Activated CD8-positive, alpha-beta T cell treated with anti-CD3 and anti-CD28 coated beads for 36 hours (primary cell): Measurements from ENCODE around the gene PRR20C. TPM values are rescaled to one million over a fixed set of nuclear protein-coding genes. Genes with fewer than 3 reads are reported as not detected.
"Not testable (repeated sequence)": the region's sequence is repeated elsewhere in the genome, so short reads cannot be mapped to it uniquely, and the experiment has no call there.

Experiments used
- ATAC-seq: fragments of 200-7000 bp; cut with Tn5 transposase; one replicate; pipeline ENCODE4 v1.10.0; 2021; ENCODE audit warnings: mild to moderate bottlenecking, moderate library complexity
- CTCF ChIA-PET: fragments of 350-600 bp; sonication (Branson Sonifier 250); formaldehyde crosslinking; loops from one replicate; lab custom pipeline; 2021; ENCODE audit warnings: antibody characterized with exemption; lab: Charles Lee
- POLR2A ChIA-PET: fragments of 350-600 bp; sonication (Branson Sonifier 250); formaldehyde crosslinking; loops from one replicate; lab custom pipeline; 2021; ENCODE audit warnings: antibody characterized with exemption; lab: Charles Lee
- DNase-seq: peaks from one replicate; pipeline ENCODE4 v3.0.0-alpha.2; 2020
- H3K27ac Mint-ChIP-seq: one replicate; pipeline ENCODE4 v1.8.0; 2021; ENCODE audit warnings: mild to moderate bottlenecking, mixed read lengths
- H3K27me3 Mint-ChIP-seq: one replicate; pipeline ENCODE4 v1.8.0; 2021; ENCODE audit warnings: mixed read lengths
- H3K36me3 Mint-ChIP-seq: one replicate; pipeline ENCODE4 v1.8.0; 2021; ENCODE audit warnings: low read depth, mixed read lengths
- H3K4me1 Mint-ChIP-seq: one replicate; pipeline ENCODE4 v1.8.0; 2021; ENCODE audit warnings: low read depth, mixed read lengths
- H3K4me3 Mint-ChIP-seq: one replicate; pipeline ENCODE4 v1.8.0; 2021; ENCODE audit warnings: mild to moderate bottlenecking, moderate library complexity, mixed read lengths
- H3K9me3 Mint-ChIP-seq: one replicate; pipeline ENCODE4 v1.8.0; 2021; ENCODE audit warnings: mixed read lengths
- intact Hi-C: fragments of 100-400 bp; cut with micrococcal nuclease; formaldehyde crosslinking; loops from one replicate; pipeline ENCODE4 v1.10.0; 2022
- total RNA-seq, 2 experiments: library from RNA; stranded (reverse); gene quantifications; one replicate each; pipeline ENCODE4 v1.2.3, GENCODE V29; 2021
- TF ChIP-seq, protein P1 (sequence below): fragments of 200-600 bp; IDR thresholded peaks from one replicate; pipeline ENCODE4 v1.8.0; 2022; ENCODE audit warnings: antibody characterized with exemption, mild to moderate bottlenecking

Gene PRR20C
- not detected for total RNA-seq

- DNase-seq, H3K9me3 Mint-ChIP-seq, H3K27me3 Mint-ChIP-seq, ATAC-seq, CTCF ChIA-PET, H3K36me3 Mint-ChIP-seq, H3K4me3 Mint-ChIP-seq, H3K27ac Mint-ChIP-seq, H3K4me1 Mint-ChIP-seq, intact Hi-C loops, POLR2A ChIA-PET: not testable (repeated sequence)
These were observed at the start of gene PRR20C for GRCh38 chr13:57153761-57154160. Gene PRR20C, plus strand, starts transcription at chr13:57154061. Its CDS starts 387 bp downstream, at chr13:57154448.

DNA sequence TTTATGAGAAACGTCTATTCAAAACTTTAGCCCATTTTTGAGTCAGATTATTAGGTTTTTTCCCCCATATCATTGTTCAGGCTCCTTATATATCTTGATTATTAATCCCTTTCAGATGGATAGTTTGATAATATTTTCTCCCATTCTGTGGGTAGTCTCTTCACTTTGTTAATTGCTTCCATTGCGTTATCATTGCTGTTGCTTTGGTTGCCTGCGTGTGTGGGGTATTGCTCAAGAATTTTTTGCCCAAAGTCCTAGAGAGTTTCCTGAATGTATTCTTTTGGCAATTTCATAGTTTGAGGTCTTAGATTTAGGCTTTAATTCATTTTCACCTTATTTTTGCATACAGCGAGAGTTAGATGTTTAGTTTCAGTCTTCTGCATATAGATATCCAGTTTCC is 38.9 kb upstream of the PRR20C start:
- no peaks in the 10 kb centered on the region for H3K27me3 Mint-ChIP-seq
- H3K27ac Mint-ChIP-seq, result no peak overlapping the region
- CTCF ChIA-PET, result no interaction called here
- no peak for DNase-seq
- TF ChIP-seq, protein P1, sequence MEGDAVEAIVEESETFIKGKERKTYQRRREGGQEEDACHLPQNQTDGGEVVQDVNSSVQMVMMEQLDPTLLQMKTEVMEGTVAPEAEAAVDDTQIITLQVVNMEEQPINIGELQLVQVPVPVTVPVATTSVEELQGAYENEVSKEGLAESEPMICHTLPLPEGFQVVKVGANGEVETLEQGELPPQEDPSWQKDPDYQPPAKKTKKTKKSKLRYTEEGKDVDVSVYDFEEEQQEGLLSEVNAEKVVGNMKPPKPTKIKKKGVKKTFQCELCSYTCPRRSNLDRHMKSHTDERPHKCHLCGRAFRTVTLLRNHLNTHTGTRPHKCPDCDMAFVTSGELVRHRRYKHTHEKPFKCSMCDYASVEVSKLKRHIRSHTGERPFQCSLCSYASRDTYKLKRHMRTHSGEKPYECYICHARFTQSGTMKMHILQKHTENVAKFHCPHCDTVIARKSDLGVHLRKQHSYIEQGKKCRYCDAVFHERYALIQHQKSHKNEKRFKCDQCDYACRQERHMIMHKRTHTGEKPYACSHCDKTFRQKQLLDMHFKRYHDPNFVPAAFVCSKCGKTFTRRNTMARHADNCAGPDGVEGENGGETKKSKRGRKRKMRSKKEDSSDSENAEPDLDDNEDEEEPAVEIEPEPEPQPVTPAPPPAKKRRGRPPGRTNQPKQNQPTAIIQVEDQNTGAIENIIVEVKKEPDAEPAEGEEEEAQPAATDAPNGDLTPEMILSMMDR, result no peak
- H3K9me3 Mint-ChIP-seq, result peaks cover 26% of the 10 kb centered on the region
- intact Hi-C loops, result no loop called here
- no peaks in the 10 kb centered on the region for H3K4me1 Mint-ChIP-seq
- no peaks in the 10 kb centered on the region for H3K36me3 Mint-ChIP-seq
- POLR2A ChIA-PET, result no interaction called here
- H3K4me3 Mint-ChIP-seq, result no peak overlapping the region
- no peak for ATAC-seq

DNA sequence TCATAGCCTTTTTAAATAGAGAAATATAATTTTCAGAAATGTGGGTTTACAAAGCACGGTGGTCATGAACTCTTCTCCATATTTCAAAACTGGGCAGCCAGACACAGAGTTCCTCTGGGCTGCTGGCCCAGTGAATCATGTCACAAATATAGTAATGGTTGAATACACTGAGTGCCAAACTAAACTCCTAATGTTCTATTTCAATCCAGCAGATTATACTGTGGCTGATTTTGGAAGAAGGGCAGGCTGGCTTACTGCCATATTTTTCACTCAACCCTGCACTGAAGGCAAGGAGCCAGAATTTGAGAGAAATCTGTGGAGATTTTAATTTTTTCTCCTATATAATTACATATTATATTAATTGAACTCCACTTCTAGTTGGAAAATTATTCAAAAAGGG is 30.2 kb upstream of the PRR20C start:
- no peaks in the 10 kb centered on the region for H3K36me3 Mint-ChIP-seq
- DNase-seq, result no peak
- ChIA-PET CTCF (no interaction called here), POLR2A (no interaction called here)
- H3K4me3 Mint-ChIP-seq, result no peak overlapping the region
- intact Hi-C loops, result no loop called here
- no peak for ATAC-seq
- TF ChIP-seq, protein P1, result no peak
- H3K27ac Mint-ChIP-seq, result no peak overlapping the region
- no peaks in the 10 kb centered on the region for H3K27me3 Mint-ChIP-seq
- peaks cover 5% of the 10 kb centered on the region for H3K9me3 Mint-ChIP-seq
- no peaks in the 10 kb centered on the region for H3K4me1 Mint-ChIP-seq

GRCh38 chr13:57128909-57129308 is 25.0 kb upstream of the PRR20C start:
- no peak for ATAC-seq
- ChIA-PET CTCF (no interaction called here), POLR2A (no interaction called here)
- Mint-ChIP-seq H3K4me1 (no peaks in the 10 kb centered on the region), H3K27me3 (no peaks in the 10 kb centered on the region), H3K9me3 (peaks cover 8% of the 10 kb centered on the region), H3K36me3 (no peaks in the 10 kb centered on the region), H3K27ac (no peak overlapping the region), H3K4me3 (no peak overlapping the region)
- intact Hi-C loops, result no loop called here
- TF ChIP-seq, protein P1, result no peak
- DNase-seq, result no peak

DNA sequence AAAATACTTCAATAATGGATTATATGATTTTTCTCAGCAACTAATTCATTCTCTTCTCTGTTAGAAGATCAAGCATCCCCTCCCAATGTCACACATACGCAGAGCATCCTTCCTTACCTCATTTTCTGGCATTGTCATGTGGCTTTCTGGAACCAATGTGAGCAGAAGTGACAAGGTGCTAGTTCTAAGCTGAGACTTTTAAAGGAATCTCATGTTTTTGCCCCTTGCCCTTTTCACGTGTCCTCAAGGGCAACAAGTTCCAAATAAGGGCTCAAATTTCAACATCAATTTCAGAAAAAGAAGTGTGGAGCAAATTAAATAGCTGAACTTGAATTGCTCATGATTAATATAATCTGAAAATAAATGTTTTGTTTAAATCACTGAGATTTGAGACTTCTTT is 17.8 kb upstream of the PRR20C start:
- Mint-ChIP-seq H3K36me3 (no peaks in the 10 kb centered on the region), H3K4me3 (no peak overlapping the region), H3K27me3 (no peaks in the 10 kb centered on the region), H3K4me1 (no peaks in the 10 kb centered on the region), H3K9me3 (peaks cover 11% of the 10 kb centered on the region), H3K27ac (no peak overlapping the region)
- ATAC-seq, result no peak
- POLR2A ChIA-PET, result no interaction called here
- TF ChIP-seq, protein P1, result no peak
- CTCF ChIA-PET, result no interaction called here
- intact Hi-C loops, result no loop called here
- DNase-seq, result no peak

DNA sequence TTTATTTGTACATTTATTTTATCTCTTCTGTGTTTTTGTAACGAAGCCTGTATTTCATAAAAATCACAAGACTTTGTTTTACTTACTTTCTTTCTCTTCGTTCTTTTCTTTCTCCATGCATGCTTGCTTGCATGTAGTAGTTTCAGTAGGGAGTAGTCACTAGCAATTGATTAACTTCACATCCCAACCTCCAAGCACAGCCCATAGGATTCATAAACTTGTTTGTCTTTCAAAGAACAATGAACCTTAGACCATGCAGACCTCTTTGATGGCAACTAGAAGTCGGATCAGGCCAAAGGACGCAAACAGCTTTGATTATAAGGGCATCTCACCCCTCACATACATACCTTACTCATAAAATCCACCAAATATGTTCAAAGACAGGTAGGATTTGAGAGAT is 16.3 kb upstream of the PRR20C start:
- ATAC-seq, result no peak
- no peak overlapping the region for H3K4me3 Mint-ChIP-seq
- intact Hi-C loops, result no loop called here
- no peak for DNase-seq
- H3K27me3 Mint-ChIP-seq, result no peaks in the 10 kb centered on the region
- no peaks in the 10 kb centered on the region for H3K4me1 Mint-ChIP-seq
- POLR2A ChIA-PET, result no interaction called here
- H3K27ac Mint-ChIP-seq, result no peak overlapping the region
- peaks cover 9% of the 10 kb centered on the region for H3K9me3 Mint-ChIP-seq
- TF ChIP-seq, protein P1, result no peak
- CTCF ChIA-PET, result no interaction called here
- H3K36me3 Mint-ChIP-seq, result no peaks in the 10 kb centered on the region
